ENCODE measurements around the gene NKRF.

GRCh38 chrX:119583431-119584059, 22.7 kb downstream of the NKRF start:
- TF ChIP-seq CTCF (conservative IDR thresholded peaks at IDR 0.05; ENCODE audit: low read length) (no peak), EZH2phosphoT487 (IDR thresholded peaks at IDR 0.05; ENCODE audit: borderline replicate concordance) (no peak)
